HepG2 (cell line): ENCODE results near the gene TAF1C. TPM values are rescaled to one million over a fixed set of nuclear protein-coding genes. Genes with fewer than 3 reads are reported as not detected.
A peak's percentile ranks its signal among the peaks of the same experiment; 100 is the strongest.

ENCODE experiments used
- ATAC-seq: fragments of 200-7000 bp; cut with Tn5 transposase; 3 replicates; pipeline ENCODE4 v1.9.1; 2020; ENCODE audit warnings: mild to moderate bottlenecking, moderate library complexity
- BruUV-seq: library from RNA; stranded (reverse); fragments of 400-500 nt; replicated peaks from 2 replicates; lab custom pipeline; 2021; lab: Mats Ljungman, UMichigan
- CTCF ChIA-PET: fragments of 300-600 bp; formaldehyde crosslinking; extraction: SDS; loops from one replicate; lab custom pipeline; 2021; ENCODE audit warnings: low total read pairs, inconsistent platforms, low intra/inter-chr PET ratio; lab: Yijun Ruan, JAX
- POLR2A ChIA-PET: fragments of 350-600 bp; sonication (Branson Sonifier 250); formaldehyde crosslinking; loops from one replicate; lab custom pipeline; 2020; ENCODE audit warnings: antibody characterized with exemption, inconsistent platforms; lab: Yijun Ruan, JAX
- DNase-seq: peaks from one replicate; pipeline ENCODE4 v3.0.0-alpha.2; 2015; ENCODE audit warnings: low spot score
- FAIRE-seq: peaks from 3 replicates; lab custom pipeline; 2011; peaks lifted over from hg19 to GRCh38; lab: Jason Lieb, UNC
- H2AFZ ChIP-seq: one replicate; pipeline ENCODE4 v1.6.1; 2011; ENCODE audit warnings: low read length, inconsistent platforms
- H3K27ac ChIP-seq: fragments of 300-600 bp; 3 replicates; pipeline ENCODE4 v1.8.0; 2011; ENCODE audit warnings: mixed run types, mild to moderate bottlenecking, mixed read lengths, low read length, inconsistent platforms; ENCODE audit not compliant: insufficient read depth; ENCODE audit errors: extremely low read length
- H3K27me3 ChIP-seq, 2 experiments: fragments of 200-600 bp in 1 of 2; 2 replicates in 1 of 2; 3 replicates in 1 of 2; pipeline versions ENCODE4 v1.6.0 to v1.8.0; 2011; ENCODE audit warnings: low read length in 2 of 2, mild to moderate bottlenecking in 2 of 2, moderate library complexity in 2 of 2, inconsistent platforms in 1 of 2; ENCODE audit not compliant: insufficient read depth in 2 of 2, control insufficient read depth in 1 of 2
- H3K36me3 ChIP-seq, 2 experiments: fragments of 200-600 bp in 1 of 2; replicated peaks in 1 of 2; 2 replicates in 1 of 2; 3 replicates in 1 of 2; pipeline versions ENCODE4 v1.5.1 to v1.8.0; 2011; ENCODE audit warnings: low read length in 2 of 2, inconsistent platforms in 1 of 2; ENCODE audit not compliant: insufficient read depth in 2 of 2, control insufficient read depth in 1 of 2
- H3K4me1 ChIP-seq: 2 replicates; pipeline ENCODE4 v1.5.1; 2012; ENCODE audit warnings: low read length, inconsistent platforms; ENCODE audit not compliant: insufficient read depth
- H3K4me2 ChIP-seq: 2 replicates; pipeline ENCODE4 v1.6.0; 2011; ENCODE audit warnings: low read depth, low read length, inconsistent platforms
- H3K4me3 ChIP-seq, 3 experiments: fragments of 200-600 bp in 1 of 3; sonication (generic), shearing (Covaris generic) in 1 of 3; replicated peaks in 1 of 3; 2 replicates each; pipeline ENCODE4 v1.5.1; 2011 to 2016; ENCODE audit warnings: low read length in 3 of 3, inconsistent platforms in 2 of 3, low read depth in 2 of 3, mild to moderate bottlenecking in 2 of 3, control low read depth in 1 of 3, mixed read lengths in 1 of 3; ENCODE audit not compliant: insufficient read depth in 1 of 3
- H3K79me2 ChIP-seq: one replicate; pipeline ENCODE4 v1.6.1; 2011; ENCODE audit warnings: low read length, inconsistent platforms; ENCODE audit not compliant: insufficient read depth
- H3K9ac ChIP-seq: 2 replicates; pipeline ENCODE4 v1.6.0; 2011; ENCODE audit warnings: mild to moderate bottlenecking, low read depth, low read length, inconsistent platforms; ENCODE audit not compliant: insufficient read depth
- H3K9me3 ChIP-seq: 2 replicates; pipeline ENCODE4 v1.5.1; 2012; ENCODE audit warnings: mild to moderate bottlenecking, low read length
- H4K20me1 ChIP-seq: 2 replicates; pipeline ENCODE4 v1.6.0; 2011; ENCODE audit warnings: inconsistent platforms, mild to moderate bottlenecking, low read length, moderate library complexity; ENCODE audit not compliant: insufficient read depth
- ARNT ChIP-seq: fragments of 450-650 bp; IDR thresholded peaks from 2 replicates; pipeline ENCODE4 v1.6.1; 2017
- CCAR2 ChIP-seq: fragments of 200-400 bp; formaldehyde crosslinking; optimal IDR thresholded peaks from 2 replicates; pipeline ENCODE3; 2018; ENCODE audit warnings: low read depth, mild to moderate bottlenecking, low read length, moderate library complexity
- CENPX ChIP-seq: sonication (generic); formaldehyde crosslinking; IDR thresholded peaks from 2 replicates; pipeline ENCODE4 v1.9.0; 2021; ENCODE audit warnings: mild to moderate bottlenecking, missing genetic modification reagents, moderate library complexity
- HNRNPLL ChIP-seq: fragments of 200-400 bp; formaldehyde crosslinking; IDR thresholded peaks from 2 replicates; pipeline ENCODE4 v1.6.1; 2017; ENCODE audit warnings: mild to moderate bottlenecking, low read depth, low read length; ENCODE audit not compliant: poor library complexity, severe bottlenecking
- JUN ChIP-seq: sonication (generic); formaldehyde crosslinking; IDR thresholded peaks from 2 replicates; pipeline ENCODE4 v1.4.0; 2020; ENCODE audit warnings: mild to moderate bottlenecking, missing genetic modification reagents
- JUND ChIP-seq: sonication (generic); formaldehyde crosslinking; IDR thresholded peaks from 2 replicates; pipeline ENCODE4 v1.8.0; 2022; ENCODE audit warnings: mild to moderate bottlenecking, missing genetic modification reagents
- KLF13 ChIP-seq: sonication (generic); formaldehyde crosslinking; IDR thresholded peaks from 2 replicates; pipeline ENCODE4 v1.4.0; 2020; ENCODE audit warnings: mild to moderate bottlenecking, missing genetic modification reagents
- NFYC ChIP-seq: IDR thresholded peaks from 2 replicates; pipeline ENCODE4 v1.6.1; 2016; ENCODE audit warnings: missing genetic modification reagents, missing compliant biosample characterization
- PAX8 ChIP-seq: sonication (generic); formaldehyde crosslinking; IDR thresholded peaks from 2 replicates; pipeline ENCODE4 v1.8.0; 2022; ENCODE audit warnings: mild to moderate bottlenecking, missing genetic modification reagents, borderline replicate concordance
- SOX13 ChIP-seq, 3 experiments: fragments of 450-650 bp in 1 of 3; sonication (generic) in 1 of 3; formaldehyde crosslinking in 1 of 3; IDR thresholded peaks in 2 of 3; conservative IDR thresholded peaks in 1 of 3; 2 replicates each; pipeline versions ENCODE4 v1.5.0 to v1.6.1; 2016 to 2020; ENCODE audit warnings: antibody characterized with exemption in 1 of 3, mild to moderate bottlenecking in 1 of 3, missing compliant biosample characterization in 1 of 3, missing genetic modification reagents in 1 of 3, moderate library complexity in 1 of 3
- ZNF337 ChIP-seq: sonication (generic); formaldehyde crosslinking; IDR thresholded peaks from 2 replicates; pipeline ENCODE4 v1.5.1; 2020; ENCODE audit warnings: missing genetic modification reagents, low read depth, mild to moderate bottlenecking, borderline replicate concordance
- ZNF546 ChIP-seq: sonication (generic); formaldehyde crosslinking; conservative IDR thresholded peaks from 2 replicates; pipeline ENCODE4 v1.8.1; 2023; ENCODE audit warnings: mild to moderate bottlenecking, missing genetic modification reagents
- ZNF547 ChIP-seq: sonication (generic); formaldehyde crosslinking; IDR thresholded peaks from 2 replicates; pipeline ENCODE4 v1.5.1; 2020; ENCODE audit warnings: mild to moderate bottlenecking, missing genetic modification reagents
- ZNF589 ChIP-seq: sonication (generic); formaldehyde crosslinking; conservative IDR thresholded peaks from 2 replicates; pipeline ENCODE4 v1.8.0; 2022; ENCODE audit warnings: mild to moderate bottlenecking, moderate library complexity, missing genetic modification reagents
- ZNF616 ChIP-seq: sonication (generic); formaldehyde crosslinking; IDR thresholded peaks from 2 replicates; pipeline ENCODE4 v1.5.0; 2020; ENCODE audit warnings: low read depth, mild to moderate bottlenecking, missing genetic modification reagents
- ZNF652 ChIP-seq: IDR thresholded peaks from 2 replicates; pipeline ENCODE4 v1.6.1; 2016; ENCODE audit warnings: low read depth, borderline replicate concordance
- WGBS: methylation state at CpG from one replicate; pipeline ENCODE4 v1.1.6; 2017; ENCODE audit warnings: low lambda C conversion rate; 5-methylcytosine and 5-hydroxymethylcytosine counted together
- in situ Hi-C: cut with HindIII; loops from 2 replicates; pipeline ENCODE4 v1.10.0; 2017; ENCODE audit warnings: low pct_unique_long_range_greater_than_20kb; ENCODE audit not compliant: extremely low pct_ligation_motif_present
- intact Hi-C: fragments of 100-400 bp; cut with micrococcal nuclease; formaldehyde crosslinking; loops from one replicate; pipeline ENCODE4 v1.10.0; 2022; ENCODE audit not compliant: unreplicated experiment
- polyA plus RNA-seq, 8 experiments: library from polyadenylated mRNA; depleted of rRNA in 3 of 8; stranded (reverse) in 7 of 8; unstranded in 1 of 8; fragments of >200 nt; fragmentation: Illumina TruSeq in 4 of 8; extraction: Trizol in 4 of 8; gene quantifications; 2 replicates each; pipeline versions ENCODE4 v1.2.1 to v1.2.3, GENCODE V29; 2011 to 2016; ENCODE audit warnings: low read depth in 4 of 8, missing spikeins in 1 of 8, mixed read lengths in 1 of 8; ENCODE audit not compliant: insufficient read depth in 1 of 8
- total RNA-seq, 5 experiments: library from RNA; depleted of rRNA; stranded (reverse); fragments of >200 nt; fragmentation: Illumina TruSeq; extraction: Trizol; gene quantifications; 2 replicates each; pipeline ENCODE4 v1.2.3, GENCODE V29; 2016; ENCODE audit warnings: low read depth in 1 of 5
- TF ChIP-seq, protein P1 (sequence below): sonication (generic); formaldehyde crosslinking; IDR thresholded peaks from 2 replicates; pipeline ENCODE4 v1.5.0; 2020; ENCODE audit warnings: mild to moderate bottlenecking, missing genetic modification reagents
- TF ChIP-seq, protein P2 (sequence below): sonication (generic); formaldehyde crosslinking; IDR thresholded peaks from 2 replicates; pipeline ENCODE4 v1.8.1; 2023; ENCODE audit warnings: mild to moderate bottlenecking, missing genetic modification reagents, borderline replicate concordance
- TF ChIP-seq, protein P3 (sequence below), 2 experiments: IDR thresholded peaks; 2 replicates each; pipeline ENCODE4 v1.6.1; 2011 to 2012; ENCODE audit warnings: low read length in 2 of 2, borderline replicate concordance in 1 of 2, low read depth in 1 of 2, mild to moderate bottlenecking in 1 of 2, moderate library complexity in 1 of 2

TAF1C gene
- total and polyA plus RNA-seq, 2 of the 13 experiments (the other 11 are each of a cell fraction or from before 2014, with no cell fraction given) = 15.6 to 20.8 TPM

DNA sequence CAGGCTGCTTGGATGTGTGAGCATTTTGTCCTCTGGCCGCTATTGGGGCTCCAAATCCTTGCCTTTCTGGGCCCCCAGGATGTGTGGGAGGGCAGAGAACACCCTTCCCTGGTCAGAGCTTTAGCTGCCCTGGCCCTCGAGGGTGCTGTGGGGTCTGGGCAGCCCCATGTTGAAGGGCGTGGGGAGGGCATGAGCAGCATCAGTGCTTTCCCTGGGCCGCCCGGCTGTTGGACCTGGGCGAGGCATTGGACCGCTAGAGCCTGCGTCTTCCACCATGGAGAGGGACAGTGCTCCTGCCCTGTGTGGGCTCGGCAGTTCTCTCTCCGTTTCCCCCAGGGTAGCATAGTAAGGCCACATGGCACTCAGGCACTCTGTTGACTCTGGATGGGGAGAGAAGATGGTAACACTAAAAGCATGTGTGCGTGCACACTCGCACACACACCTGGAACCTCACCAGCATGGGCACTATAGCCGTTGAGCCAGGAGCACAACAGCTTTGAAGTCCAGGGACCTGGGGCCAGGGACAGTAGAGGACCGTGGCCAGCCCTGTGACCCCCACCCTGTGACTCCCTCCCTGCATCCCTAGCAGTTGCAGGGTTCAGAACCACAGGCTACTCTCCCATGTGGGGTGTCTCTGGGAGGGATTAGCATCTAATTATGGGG, 10.7 kb upstream of the TAF1C start:
- BruUV-seq = no TSS peak
- Histone ChIP-seq H3K79me2 (no peaks in the 10 kb centered on the region), H2AFZ (no peak overlapping the region), H3K36me3 (no peaks in the 10 kb centered on the region), H3K4me1 (no peaks in the 10 kb centered on the region), H3K4me2 (no peak overlapping the region), H3K9me3 (no peaks in the 10 kb centered on the region), H3K9ac (no peak overlapping the region), H3K27ac (no peak overlapping the region), H4K20me1 (no peaks in the 10 kb centered on the region), H3K27me3 (peaks cover 25 to 81% of the 10 kb centered on the region in 2 experiments; a peak in 4 of 5 replicates), H3K4me3 (no peak overlapping the region)
- in situ Hi-C loops (loop anchor here (25.0 kb wide), 1 partner anchor 235 kb away; the partner anchor contains the start of genes NECAB2 and OSGIN1), intact Hi-C loops (loop anchor here (5.0 kb wide), 1 partner anchor 535 kb away; no protein-coding TSS in a partner anchor)
- peak; percentile 8; the same call in 2 of the 3 replicates for ATAC-seq
- WGBS = 63% methylated on average over 8 of the region's 14 CpGs
- no peak for FAIRE-seq
- POLR2A ChIA-PET = no interaction called here
- CTCF ChIA-PET = no interaction called here
- no peak for DNase-seq
- TF ChIP-seq NFYC (CRISPR knock-in tag) (no peak), CCAR2 (no peak), ZNF547 (CRISPR knock-in tag) (no peak), CENPX (CRISPR knock-in tag) (no peak), ZNF616 (CRISPR knock-in tag) (no peak), ZNF546 (no peak), JUND (no peak), HNRNPLL (no peak), JUN (no peak), ZNF589 (no peak), ARNT (no peak), PAX8 (CRISPR knock-in tag) (no peak), KLF13 (no peak), ZNF337 (CRISPR knock-in tag) (no peak), SOX13 (IDR thresholded peaks at IDR 0.05) (no peak), SOX13 (CRISPR knock-in tag; conservative IDR thresholded peaks at IDR 0.05 in 1 of 2, IDR thresholded peaks at IDR 0.05 in 1 of 2) (no peak), ZNF652 (CRISPR knock-in tag) (no peak)
- TF ChIP-seq, protein P1, sequence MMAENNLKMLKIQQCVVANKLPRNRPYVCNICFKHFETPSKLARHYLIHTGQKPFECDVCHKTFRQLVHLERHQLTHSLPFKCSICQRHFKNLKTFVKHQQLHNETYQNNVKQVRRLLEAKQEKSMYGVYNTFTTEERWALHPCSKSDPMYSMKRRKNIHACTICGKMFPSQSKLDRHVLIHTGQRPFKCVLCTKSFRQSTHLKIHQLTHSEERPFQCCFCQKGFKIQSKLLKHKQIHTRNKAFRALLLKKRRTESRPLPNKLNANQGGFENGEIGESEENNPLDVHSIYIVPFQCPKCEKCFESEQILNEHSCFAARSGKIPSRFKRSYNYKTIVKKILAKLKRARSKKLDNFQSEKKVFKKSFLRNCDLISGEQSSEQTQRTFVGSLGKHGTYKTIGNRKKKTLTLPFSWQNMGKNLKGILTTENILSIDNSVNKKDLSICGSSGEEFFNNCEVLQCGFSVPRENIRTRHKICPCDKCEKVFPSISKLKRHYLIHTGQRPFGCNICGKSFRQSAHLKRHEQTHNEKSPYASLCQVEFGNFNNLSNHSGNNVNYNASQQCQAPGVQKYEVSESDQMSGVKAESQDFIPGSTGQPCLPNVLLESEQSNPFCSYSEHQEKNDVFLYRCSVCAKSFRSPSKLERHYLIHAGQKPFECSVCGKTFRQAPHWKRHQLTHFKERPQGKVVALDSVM (CRISPR knock-in tag) = no peak
- TF ChIP-seq, protein P2, sequence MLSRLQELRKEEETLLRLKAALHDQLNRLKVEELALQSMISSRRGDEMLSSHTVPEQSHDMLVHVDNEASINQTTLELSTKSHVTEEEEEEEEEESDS (CRISPR knock-in tag) = no peak
- TF ChIP-seq, protein P3, sequence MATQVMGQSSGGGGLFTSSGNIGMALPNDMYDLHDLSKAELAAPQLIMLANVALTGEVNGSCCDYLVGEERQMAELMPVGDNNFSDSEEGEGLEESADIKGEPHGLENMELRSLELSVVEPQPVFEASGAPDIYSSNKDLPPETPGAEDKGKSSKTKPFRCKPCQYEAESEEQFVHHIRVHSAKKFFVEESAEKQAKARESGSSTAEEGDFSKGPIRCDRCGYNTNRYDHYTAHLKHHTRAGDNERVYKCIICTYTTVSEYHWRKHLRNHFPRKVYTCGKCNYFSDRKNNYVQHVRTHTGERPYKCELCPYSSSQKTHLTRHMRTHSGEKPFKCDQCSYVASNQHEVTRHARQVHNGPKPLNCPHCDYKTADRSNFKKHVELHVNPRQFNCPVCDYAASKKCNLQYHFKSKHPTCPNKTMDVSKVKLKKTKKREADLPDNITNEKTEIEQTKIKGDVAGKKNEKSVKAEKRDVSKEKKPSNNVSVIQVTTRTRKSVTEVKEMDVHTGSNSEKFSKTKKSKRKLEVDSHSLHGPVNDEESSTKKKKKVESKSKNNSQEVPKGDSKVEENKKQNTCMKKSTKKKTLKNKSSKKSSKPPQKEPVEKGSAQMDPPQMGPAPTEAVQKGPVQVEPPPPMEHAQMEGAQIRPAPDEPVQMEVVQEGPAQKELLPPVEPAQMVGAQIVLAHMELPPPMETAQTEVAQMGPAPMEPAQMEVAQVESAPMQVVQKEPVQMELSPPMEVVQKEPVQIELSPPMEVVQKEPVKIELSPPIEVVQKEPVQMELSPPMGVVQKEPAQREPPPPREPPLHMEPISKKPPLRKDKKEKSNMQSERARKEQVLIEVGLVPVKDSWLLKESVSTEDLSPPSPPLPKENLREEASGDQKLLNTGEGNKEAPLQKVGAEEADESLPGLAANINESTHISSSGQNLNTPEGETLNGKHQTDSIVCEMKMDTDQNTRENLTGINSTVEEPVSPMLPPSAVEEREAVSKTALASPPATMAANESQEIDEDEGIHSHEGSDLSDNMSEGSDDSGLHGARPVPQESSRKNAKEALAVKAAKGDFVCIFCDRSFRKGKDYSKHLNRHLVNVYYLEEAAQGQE (IDR thresholded peaks at IDR 0.05; ENCODE audit: borderline replicate concordance in 1 of 2, low read depth in 1 of 2, low read length in 2 of 2) = no peak
